Stimulated activated CD8-positive, alpha-beta memory T cell treated with anti-CD3 and anti-CD28 coated beads, Interleukin-7, amount 100 ng/mL, for 24 hours (primary cell): Measurements from ENCODE around the gene CHPF.

Experiments
- DNase-seq: peaks from one replicate; pipeline ENCODE4 v3.0.0-alpha.2; 2020; ENCODE audit warnings: low read depth

CHPF gene

DNA sequence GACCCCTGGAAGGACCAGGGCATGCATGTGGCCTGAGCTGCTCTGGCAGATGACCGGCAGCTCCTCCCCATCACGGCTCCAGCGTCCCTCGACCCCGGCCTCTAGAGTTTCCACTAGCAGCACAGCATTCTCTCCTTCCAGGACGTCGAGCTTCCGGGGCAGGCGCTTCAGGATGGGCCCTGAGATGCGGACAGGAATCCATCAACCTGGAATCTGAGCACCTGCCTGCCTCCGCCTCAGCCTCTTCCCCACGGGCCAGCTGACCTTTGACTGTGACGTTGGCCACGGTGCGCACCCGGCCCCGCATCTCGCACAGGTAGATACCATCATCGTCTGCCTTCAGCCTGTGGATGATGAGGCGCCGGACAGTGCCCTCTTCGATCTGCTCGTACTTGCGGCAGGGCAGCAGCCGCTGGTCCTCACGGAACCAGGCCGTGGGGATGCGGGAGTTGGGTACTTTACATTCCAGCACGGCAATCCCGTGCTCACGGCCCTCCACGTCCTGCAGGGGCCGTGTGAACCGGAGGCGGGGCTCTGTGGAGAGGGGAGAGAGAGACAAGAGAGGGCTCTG, 24.3 kb upstream of the CHPF start:
- DNase-seq, result no peak

GRCh38 chr2:219567131-219567530, 23.5 kb upstream of the CHPF start:
- no peak for DNase-seq

DNA sequence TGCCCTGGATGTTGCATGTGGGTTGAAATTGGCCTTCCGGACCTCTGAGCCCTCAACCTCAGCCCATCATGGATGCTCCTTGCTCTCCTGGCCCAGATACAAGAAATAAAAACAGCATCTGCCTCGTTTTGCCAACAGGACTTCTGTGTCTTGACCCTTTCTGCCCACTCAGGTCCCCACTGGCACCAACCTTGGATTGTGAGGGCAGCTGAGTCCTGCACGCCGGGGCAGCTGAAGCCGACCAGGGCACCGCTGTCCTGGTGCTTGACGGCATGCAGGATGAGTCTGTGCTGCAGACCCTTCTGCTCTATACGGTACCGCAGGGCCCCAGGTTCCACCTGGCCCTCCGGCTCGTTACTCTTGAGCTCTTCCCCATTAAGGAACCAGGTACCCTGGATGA, 23.0 kb upstream of the CHPF start:
- no peak for DNase-seq

DNA sequence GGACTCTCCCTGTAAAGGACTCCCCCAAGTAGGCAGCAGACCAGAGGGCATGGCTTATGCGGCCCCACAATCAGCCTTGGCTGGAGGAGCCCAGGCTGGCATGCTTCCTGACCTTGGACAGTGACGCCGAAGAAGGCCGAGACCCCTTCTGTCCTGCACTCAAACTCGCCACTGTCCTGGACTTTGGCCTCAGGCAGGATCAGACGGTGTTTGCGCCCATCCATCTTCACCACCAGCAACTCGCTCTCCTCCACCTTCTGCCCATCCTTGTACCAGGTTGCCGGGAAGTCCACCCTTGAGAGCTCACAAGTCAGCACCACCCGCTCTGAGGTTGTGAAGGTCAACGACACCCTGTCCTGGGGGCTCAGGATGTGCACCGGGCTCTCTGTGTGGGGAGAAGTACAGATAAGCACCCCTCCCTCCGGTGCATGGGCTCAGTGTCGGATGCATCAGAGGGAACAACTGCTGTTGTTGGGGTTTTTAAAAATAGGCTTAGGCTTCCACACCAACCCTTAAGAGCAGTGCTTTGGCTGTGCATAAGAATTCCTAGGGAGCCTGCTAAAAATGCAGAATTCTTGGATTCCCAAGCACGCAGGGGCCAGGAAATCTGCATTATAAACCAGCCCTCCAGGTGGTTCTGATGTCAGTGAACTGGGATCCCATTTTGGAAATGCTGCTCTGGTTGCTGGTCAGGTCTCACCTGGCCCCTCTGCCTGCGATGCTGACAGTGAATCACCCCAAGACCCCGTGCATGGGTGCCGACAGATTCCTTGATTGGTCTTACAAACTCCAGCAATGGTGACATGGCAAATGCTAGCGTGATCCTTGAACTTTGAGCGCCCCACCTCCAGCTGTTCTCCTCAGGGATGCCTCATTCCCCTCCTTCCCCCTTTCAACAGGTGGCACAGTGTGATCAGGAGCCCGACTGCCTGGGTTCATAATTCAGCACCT, 21.8 kb upstream of the CHPF start:
- DNase-seq, result no peak

DNA sequence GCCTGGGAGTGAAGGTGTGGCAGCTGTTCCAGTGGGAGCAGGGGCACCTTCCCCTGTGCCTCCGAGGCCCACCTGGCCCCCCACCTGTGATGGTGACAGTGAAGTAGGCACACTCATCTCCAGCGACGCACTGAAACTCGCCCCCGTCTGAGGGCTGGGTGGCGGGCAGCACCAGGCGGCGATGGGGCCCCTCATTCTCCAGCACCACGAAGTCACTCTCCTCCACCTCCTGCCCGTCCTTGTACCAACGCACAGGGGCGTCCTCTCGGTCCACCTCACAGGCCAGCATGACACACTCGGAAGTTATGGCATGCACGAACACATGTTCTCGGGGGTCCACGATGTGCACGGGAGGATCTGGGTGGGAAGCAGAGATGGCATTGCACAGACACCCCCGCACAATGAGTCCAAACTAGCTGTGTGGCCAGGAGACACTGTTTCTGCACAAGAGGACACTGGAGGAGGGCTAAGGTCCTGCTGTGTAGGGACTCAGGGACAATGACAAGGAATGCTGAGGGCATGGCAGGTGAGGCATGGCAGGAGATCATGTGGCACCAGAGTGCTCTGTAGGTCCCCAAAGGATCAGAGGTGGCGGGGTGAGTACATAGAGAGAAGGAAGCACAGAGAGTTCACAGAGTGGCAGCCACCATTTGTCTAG, 19.8 kb upstream of the CHPF start:
- no peak for DNase-seq

GRCh38 chr2:219562049-219563020, 18.7 kb upstream of the CHPF start:
- no peak for DNase-seq

- no peak for DNase-seq
Measured at GRCh38 chr2:219561179-219562048, 17.8 kb upstream of the CHPF start.

GRCh38 chr2:219560893-219561178, 17.2 kb upstream of the CHPF start:
- DNase-seq, result no peak

- no peak for DNase-seq
Measured at GRCh38 chr2:219560037-219560892, 16.7 kb upstream of the CHPF start.

GRCh38 chr2:219559156-219559915, 15.7 kb upstream of the CHPF start:
- DNase-seq, result no peak

DNA sequence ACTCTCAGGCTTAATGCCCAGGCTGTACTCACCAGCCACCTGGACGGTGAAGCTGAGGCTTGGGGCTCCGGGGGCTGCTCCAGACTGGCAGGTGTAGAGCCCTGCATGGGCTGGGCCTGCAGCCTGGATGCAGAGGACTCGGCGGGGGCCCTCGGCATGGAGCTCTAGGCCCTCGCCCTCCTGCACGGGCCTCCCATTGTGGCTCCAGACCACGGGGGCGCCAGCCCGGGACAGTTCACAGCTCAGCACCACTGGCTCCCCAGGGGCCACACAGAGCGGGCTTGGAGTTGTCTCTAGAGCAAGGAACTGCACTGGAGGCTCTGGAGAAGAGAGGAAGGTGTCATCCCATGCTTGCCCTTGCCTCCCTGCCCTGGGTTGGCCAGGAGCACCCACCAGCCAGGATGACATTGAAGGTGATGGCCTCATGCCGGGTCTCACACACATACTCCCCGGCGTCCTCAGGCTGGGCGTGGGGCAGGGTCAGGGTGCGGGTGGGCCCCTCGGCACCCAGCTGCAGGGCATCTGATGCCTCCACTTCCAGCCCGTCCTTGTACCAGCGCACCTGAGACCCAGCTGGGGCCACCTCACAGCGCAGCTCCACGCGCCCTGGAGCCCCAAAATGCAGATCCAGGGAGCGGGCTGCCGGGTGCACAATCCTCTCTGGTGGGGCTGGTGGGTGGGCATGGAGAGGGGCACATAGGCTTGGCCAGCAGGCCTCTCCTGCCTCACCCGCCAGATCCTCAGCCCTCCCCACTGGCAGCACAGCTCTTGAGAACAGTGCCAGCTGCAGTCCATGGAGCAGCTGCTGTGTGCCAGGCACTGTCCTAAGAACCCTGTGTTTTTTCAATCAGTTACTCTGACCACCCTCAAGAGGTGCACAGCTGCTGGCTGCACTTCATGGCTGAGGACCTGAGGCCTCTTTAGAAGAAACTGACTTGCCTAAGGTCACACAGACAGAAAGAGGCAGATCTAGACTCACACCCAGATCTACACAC, 14.5 kb upstream of the CHPF start:
- no peak for DNase-seq

- no peak for DNase-seq
Measured at GRCh38 chr2:219557320-219557719, 13.7 kb upstream of the CHPF start.

GRCh38 chr2:219556413-219556812, 12.8 kb upstream of the CHPF start:
- no peak for DNase-seq

GRCh38 chr2:219555956-219556355, 12.3 kb upstream of the CHPF start:
- DNase-seq, result no peak

- DNase-seq, result no peak
Measured at GRCh38 chr2:219554350-219554749, 10.7 kb upstream of the CHPF start.

- DNase-seq, result no peak
Measured at GRCh38 chr2:219553463-219553963, 9.9 kb upstream of the CHPF start.

- DNase-seq, result no peak
Measured at GRCh38 chr2:219553168-219553417, 9.5 kb upstream of the CHPF start.
